ENCODE results near the gene ZNF385D. TPM values are rescaled to one million over a fixed set of nuclear protein-coding genes. Genes with fewer than 3 reads are reported as not detected.

ZNF385D gene
- total RNA-seq, 1 experiment from 2014 or later: not detected

- Histone ChIP-seq H3K27ac (ENCODE audit: low read depth, low read length) (no peak overlapping the region), H3K4me2 (ENCODE audit: low read length) (no peak overlapping the region), H3K27me3 (ENCODE audit: insufficient read depth, low read length) (no peaks in the 10 kb centered on the region), H4K20me1 (ENCODE audit: insufficient read depth) (no peaks in the 10 kb centered on the region), H3K36me3 (ENCODE audit: control insufficient read depth in 1 of 2, insufficient read depth in 2 of 2, low read length in 2 of 2) (no peaks in the 10 kb centered on the region), H3K9me2 (ENCODE audit: insufficient read depth) (no peaks in the 10 kb centered on the region), H3K4me1 (ENCODE audit: control insufficient read depth in 1 of 2, insufficient read depth in 2 of 2, low read length in 2 of 2) (no peaks in the 10 kb centered on the region), H3K9ac (ENCODE audit: low read length) (no peak overlapping the region), H3K4me3 (replicated peaks in 1 of 2; ENCODE audit: low read depth in 1 of 2, low read length in 2 of 2) (no peak overlapping the region), H3K9me3 (ENCODE audit: control insufficient read depth in 1 of 2, insufficient read depth in 1 of 2, low read depth in 1 of 2, low read length in 2 of 2) (peaks cover 0 to 7% of the 10 kb centered on the region in 2 experiments; a peak in 2 of 4 replicates), H3K79me2 (ENCODE audit: insufficient read depth, low read length) (no peaks in the 10 kb centered on the region), H2AFZ (ENCODE audit: low read depth, low read length, poor library complexity, severe bottlenecking) (no peak overlapping the region)
- ATAC-seq (no peak), DNase-seq (ENCODE audit: low read depth, low spot score) (no peak)
- BruUV-seq (replicated peaks): no TSS peak
- POLR2A ChIA-PET: no interaction called here
- TF ChIP-seq YY1 (IDR thresholded peaks at IDR 0.05; ENCODE audit: extremely low read depth, insufficient replicate concordance, low read depth, low read length) (no peak), TCF7L2 (IDR thresholded peaks at IDR 0.05; ENCODE audit: borderline replicate concordance, extremely low read depth, insufficient read depth, insufficient read length) (no peak), SP1 (IDR thresholded peaks at IDR 0.05; ENCODE audit: low read depth) (no peak), POLR2A (IDR thresholded peaks at IDR 0.05; ENCODE audit: borderline replicate concordance, extremely low read depth, insufficient read depth, insufficient read length) (no peak), MAX (IDR thresholded peaks at IDR 0.05) (no peak), JUND (IDR thresholded peaks at IDR 0.05) (no peak), CTCF (IDR thresholded peaks at IDR 0.05 in 2 of 3, conservative IDR thresholded peaks at IDR 0.05 in 1 of 3; ENCODE audit: borderline replicate concordance in 1 of 3, insufficient read depth in 1 of 3, low read depth in 2 of 3, low read length in 2 of 3) (no peak), ZNF274 (IDR thresholded peaks at IDR 0.05; ENCODE audit: low read depth, low read length) (no peak), REST (IDR thresholded peaks at IDR 0.05; ENCODE audit: low read depth) (no peak), ZBTB33 (IDR thresholded peaks at IDR 0.05; ENCODE audit: extremely low read depth, insufficient replicate concordance, low read length) (no peak), FOSL1 (IDR thresholded peaks at IDR 0.05; ENCODE audit: low read depth) (no peak), EZH2 (IDR thresholded peaks at IDR 0.05) (no peak), SIN3A (IDR thresholded peaks at IDR 0.05; ENCODE audit: low read depth) (no peak), ATF3 (IDR thresholded peaks at IDR 0.05) (no peak), ZFX (IDR thresholded peaks at IDR 0.05) (no peak), RAD21 (IDR thresholded peaks at IDR 0.05; ENCODE audit: low read depth) (no peak), CEBPB (IDR thresholded peaks at IDR 0.05; ENCODE audit: low read depth) (no peak)
- intact Hi-C loops (cut with micrococcal nuclease): no loop called here
- RAD21 ChIA-PET (ENCODE audit: low non-redundant PET in 1 of 2, low total read pairs in 2 of 2, uncharacterized antibody in 2 of 2, unreplicated experiment in 2 of 2): no interaction called here
- CTCF ChIA-PET: no interaction called here
Observed at GRCh38 chr3:21561472-21561871, 189.5 kb downstream of the ZNF385D start.

Data from HCT116 (cell line).